Medulla oblongata (tissue), 1 donor: ENCODE measurements around the gene ZCCHC24.

Experiments
- DNase-seq: peaks from one replicate; pipeline ENCODE4 v3.0.0-alpha.2; 2015; ENCODE audit errors: extremely low spot score

The ZCCHC24 gene

DNA sequence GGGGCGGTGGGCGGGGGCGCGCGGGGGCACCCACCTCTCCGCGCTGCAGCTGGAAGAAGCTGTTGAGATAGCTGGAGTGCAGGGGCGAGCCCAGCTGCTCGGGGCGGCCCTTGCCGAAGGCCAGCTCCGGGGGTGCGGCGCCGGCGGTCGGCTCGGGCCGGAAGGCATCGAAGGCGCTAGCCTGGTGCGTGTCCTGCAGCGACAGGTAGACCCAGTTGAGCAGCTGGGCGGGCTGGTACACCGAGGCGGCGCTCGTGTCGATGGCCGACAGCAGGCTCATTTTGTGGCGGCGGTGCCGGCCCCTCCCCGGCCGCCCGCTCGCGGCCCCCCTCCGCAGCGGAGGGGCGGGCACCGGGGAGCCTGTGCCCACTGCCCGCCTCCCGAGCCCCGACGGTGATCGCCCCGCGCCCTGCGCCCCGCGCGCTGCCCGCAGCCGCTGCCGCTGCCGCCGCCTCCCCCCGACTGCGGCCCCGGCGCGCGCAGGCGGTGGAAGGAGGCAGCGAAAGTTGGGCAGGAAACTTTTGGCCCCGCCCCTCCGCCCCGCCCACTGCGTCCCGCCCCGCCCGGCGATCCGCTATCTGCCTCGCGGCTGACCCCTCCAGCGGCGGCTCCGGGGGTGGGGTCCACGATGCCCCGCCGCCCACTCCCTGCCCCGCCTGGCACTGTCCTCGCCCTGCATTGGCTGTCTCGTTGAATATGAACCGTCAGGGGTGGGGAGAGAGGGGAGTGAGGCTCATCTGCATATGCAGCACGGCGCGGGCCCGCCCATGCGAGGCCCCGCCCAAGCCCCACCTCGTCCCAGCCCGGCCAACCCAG, at the start of gene ZCCHC24:
TSS of gene ZCCHC24 (minus strand) at position 464 of the 816 bp plus-strand sequence. CDS start at position 280, 184 bp downstream.
- DNase-seq = peak; percentile 99

GRCh38 chr10:79493806-79494205, 48.4 kb upstream of the ZCCHC24 start:
- no peak for DNase-seq

DNA sequence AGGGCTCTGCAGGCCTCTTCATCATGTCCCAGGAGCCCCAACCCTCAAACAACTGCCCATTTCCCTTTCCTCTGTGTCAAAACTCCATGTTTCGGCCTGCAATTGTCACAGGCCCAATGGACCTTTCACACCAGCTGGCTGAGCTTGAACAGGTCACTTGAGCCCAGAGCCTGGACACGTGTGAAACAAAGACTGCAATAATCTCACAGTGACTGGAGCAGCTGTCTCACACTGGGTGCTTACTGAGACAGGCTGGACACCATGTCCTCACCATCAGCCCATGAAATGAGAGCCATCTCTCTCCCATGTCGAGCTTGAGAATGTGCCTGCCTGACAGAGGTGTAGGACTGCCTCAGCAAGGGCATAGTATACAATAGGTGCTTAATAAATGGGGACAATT, 47.4 kb upstream of the ZCCHC24 start:
- no peak for DNase-seq

GRCh38 chr10:79492256-79492655, 46.8 kb upstream of the ZCCHC24 start:
- no peak for DNase-seq

DNA sequence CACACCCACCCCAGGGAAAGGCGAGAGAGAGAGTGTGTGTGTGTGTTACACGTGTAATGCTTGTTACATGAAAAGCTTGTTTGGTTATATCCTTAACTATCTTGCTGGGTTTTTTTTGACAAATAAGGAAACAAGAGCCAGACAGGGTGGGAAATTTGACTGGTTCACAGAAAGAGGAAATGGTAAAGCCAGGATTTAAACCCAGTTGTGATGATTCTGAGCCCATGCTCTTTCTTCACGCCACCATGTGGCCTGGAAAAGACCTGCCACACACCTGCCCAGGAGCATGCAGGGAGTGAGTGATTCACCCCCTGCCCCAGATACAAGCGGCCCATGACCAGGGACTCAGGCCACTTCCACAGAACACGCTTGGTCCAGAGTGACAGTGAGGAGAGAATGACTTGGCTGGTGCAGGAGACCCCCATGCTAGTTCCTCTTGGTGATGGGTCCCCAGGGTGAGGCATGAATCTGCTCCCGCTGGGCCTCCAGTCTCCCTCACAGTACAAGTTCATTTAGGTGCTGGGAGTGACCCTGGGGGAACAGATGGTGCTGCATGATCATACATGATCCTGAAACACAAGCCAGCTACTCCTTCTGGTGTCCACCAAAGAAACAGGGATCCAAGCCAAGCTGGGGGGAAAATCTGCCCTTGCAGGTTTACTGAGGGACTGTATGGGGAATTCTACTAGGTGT, 45.9 kb upstream of the ZCCHC24 start:
- DNase-seq = peak; percentile 40

DNA sequence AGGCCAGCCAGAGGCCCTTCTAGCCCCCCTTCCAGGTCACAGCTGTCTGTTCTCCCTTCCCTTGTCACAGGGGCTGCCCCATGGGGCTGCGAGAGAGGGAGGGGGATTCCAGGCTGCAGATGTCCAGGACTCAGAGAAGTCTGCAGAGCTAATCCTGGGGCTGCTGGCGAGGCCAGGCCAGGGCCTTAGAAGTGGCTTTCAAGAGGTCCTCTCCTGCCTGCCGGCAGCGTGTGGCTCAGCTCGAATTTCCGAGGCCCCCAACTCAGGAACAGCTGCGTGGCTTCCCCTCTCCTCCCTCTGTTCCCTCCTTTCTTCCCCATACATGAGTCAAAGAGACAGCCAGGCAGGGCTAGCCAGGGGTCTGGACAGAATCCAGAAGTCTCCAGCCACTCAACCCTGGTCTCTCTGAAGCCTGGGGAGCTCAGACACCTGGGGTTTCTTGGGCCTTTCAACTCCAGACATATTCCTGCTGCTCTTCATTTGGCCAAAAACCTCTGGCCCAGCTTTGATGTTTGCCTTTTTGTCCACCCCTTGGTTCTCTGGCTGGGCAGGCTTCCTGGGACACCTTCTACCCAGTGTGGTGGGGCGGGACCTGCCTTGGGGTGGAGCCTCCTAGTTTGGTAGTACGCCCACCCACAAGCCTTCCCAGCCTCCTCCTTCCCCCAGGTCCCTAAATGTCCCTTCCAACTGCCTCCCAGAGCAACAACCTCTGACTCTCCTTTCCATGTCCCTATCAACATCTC, 45.1 kb upstream of the ZCCHC24 start:
- DNase-seq = no peak

DNA sequence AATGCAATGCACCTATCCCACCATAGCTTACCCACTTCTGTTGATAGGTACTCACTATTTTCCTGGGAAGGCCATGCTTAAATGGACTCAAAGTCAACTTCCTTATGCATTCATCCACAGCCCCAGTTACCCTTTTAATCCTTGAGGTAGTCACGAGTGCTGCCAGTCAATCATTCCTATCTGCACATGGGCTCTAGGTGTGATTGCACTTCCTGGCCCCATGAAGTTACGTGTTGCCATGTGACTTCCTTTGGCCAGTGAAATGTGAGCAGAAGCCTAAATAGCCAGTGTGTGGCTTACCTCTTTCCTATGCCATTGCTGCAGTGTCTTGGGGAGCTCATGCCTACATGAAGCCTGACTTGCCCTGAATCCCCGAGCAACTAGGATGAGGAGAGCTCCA, 43.4 kb upstream of the ZCCHC24 start:
- no peak for DNase-seq

DNA sequence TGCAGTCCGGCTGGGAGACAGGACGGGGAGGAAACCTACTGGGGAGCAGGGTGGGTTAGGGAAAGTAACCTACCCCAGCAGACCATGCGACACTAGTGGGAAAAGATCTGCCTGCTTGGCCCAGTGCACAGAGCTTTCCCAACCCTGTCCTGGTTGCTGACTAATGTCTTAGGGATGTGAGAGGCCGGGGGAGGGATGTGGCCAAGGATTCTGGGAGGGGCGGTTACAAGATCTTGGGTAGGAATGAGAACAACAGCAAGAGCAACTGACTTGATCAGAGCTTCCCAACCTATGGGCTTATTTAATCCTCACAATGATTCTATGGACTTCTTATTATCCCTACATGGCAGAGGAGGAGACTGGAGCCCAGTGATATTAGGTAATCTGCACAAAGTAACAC, 42.9 kb upstream of the ZCCHC24 start:
- DNase-seq = no peak

DNA sequence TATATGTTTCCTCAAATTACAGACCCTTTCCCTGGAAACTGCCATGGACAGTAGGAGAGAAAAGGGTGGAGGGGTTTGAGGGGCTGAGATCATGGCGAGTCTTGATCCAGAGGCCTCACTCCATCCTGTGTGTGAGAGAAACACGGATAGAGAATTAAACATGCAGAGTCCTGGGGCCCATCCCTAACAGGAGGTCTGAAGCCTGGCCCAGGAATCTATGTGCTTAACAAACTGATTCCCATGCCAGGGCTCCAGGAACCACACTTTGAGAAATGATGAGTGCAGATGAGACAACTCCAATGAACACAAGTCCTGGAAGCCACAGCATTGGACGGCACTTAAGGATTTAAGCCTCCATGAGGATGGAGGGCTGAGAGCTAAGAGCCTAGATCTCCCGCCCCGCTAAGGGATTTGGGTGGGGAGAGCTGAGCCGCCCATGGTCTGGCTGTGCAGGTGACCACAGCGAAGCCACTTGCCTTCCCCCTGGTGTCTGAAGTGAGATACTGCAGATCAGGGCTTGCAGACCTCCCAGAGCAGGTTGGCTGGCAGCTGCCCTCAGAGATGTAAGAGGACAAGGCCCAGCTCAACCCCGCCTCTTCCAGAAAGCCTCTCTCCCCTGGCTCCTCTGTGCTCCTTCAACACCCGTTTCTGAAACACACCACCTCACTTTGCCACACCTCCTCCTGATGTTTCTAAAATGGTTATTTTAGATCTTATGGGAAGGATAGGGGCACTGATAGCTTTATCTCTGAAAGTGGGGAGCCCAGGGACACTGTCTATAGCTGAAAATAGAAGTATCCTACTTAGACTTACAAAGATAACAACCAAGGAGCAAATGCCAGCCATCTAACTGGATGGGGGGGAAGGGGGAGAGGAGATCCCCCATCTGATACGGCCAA, 42.1 kb upstream of the ZCCHC24 start:
- DNase-seq = peak; percentile 54

DNA sequence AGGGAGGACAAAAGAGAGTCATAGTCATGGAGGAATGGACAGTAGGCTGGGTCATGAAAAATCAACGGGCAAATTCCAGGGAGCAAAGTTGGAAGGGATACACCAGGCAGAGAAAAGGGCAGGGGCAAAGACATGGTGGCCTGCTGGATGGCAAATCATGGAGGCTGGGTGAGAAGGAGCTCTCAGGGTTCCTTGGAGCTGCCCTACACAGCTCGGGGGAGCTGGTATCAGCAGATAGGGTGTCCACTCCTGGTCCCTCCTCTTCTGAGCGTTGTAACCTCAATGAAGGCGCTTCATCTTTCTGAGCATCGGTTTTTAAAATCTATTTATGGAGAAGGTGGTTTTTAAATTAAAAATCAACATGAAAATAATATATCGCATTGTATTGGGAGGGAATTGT, 39.1 kb upstream of the ZCCHC24 start:
- no peak for DNase-seq

GRCh38 chr10:79483948-79484347, 38.5 kb upstream of the ZCCHC24 start:
- DNase-seq = no peak

DNA sequence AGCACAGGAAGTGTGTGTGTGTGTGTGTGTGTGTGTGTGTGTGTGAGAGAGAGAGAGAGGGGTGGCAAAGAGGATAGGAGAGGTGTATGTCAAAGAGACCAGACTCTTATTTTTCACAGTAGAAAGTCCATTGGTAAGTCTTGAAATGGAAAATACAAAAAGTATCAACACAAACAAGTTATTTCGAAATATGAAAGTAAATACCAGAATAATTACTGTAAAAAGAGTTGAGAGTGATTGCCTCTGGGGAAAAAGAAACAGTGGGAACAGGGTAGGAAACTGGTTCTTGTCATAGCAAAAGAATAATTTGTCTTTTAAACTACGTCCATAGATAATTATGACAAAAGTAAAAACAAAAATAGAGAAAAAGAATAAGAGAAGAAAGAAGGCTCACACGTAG, 37.9 kb upstream of the ZCCHC24 start:
- DNase-seq = no peak

GRCh38 chr10:79482741-79483140, 37.3 kb upstream of the ZCCHC24 start:
- no peak for DNase-seq

DNA sequence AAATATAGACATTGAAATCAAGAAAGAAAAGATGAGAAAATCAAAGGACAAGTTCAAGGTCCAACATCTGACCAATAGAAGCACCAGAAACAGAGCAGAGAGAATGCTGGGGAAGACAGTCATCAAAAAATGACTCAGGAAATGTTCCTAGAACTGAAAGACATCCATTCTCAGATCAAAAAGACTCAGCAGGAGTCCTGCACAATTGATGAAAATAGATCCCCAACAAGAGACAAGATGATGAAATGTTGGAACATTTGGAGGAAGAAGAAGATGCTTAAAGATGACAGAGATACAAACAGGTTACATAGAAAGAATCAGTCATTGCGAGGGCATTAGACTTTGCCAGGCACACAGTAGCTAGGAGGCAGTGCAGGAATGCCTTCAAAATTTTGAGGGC, 36.9 kb upstream of the ZCCHC24 start:
- DNase-seq = no peak

GRCh38 chr10:79479283-79479909, 34.0 kb upstream of the ZCCHC24 start:
- no peak for DNase-seq

GRCh38 chr10:79477456-79477855, 32.0 kb upstream of the ZCCHC24 start:
- no peak for DNase-seq

- no peak for DNase-seq
Measured at GRCh38 chr10:79476645-79477044, 31.2 kb upstream of the ZCCHC24 start.

- no peak for DNase-seq
Measured at GRCh38 chr10:79475877-79476276, 30.5 kb upstream of the ZCCHC24 start.

DNA sequence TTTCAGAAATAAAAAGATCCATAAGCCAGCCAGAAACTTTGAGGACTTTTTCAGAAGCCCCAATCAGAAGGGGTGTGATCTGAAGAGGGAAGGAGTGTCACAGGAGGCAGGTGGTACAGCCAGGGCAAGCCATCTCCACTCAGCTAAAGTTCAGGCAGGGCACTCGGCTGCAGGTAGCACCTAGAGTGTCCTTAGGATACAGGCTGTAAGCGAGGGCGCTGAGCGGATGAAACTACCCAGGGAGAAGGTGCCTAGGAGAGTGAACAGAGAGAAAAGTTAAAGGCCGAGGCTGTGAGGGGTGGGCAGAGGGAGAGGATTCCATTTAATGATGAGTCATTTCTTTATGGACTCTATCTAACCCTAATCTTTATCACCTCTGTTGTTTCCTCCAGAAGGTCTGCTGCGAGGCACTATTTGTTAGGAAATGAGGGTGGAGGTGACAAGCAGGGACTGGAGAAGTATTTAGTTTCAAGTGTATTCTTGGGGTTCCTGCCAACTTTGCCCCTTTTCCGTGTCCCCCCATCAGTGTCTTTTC, 29.8 kb upstream of the ZCCHC24 start:
- DNase-seq = no peak

DNA sequence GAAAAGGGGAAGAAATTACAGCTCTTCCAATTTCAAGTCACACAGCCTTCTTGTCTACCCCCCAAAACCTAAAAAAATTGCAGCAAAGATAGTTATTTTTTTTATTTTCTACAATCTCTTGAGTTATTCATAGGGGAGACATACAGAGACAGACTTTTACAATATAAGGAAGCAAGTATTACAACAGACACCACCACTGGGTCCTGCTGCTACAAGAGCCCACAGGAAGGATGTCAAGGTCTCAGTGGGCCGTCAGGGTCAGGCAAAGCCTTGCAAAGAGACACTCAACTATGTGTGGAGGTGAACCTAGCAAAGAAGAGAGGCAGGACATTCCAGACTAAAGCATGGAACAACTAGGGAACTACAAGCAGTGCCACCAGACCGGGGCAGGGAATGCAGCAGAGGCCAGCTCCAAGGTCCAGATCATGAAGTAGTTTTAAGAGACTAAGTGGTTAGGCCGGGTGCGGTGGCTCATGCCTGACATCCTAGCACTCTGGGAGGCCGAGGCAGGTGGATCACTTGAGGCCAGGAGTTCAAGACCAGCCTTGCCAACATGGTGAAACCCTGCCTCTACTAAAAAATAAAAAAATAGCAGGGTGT, 28.2 kb upstream of the ZCCHC24 start:
- DNase-seq = no peak
